HFF-Myc (cell line): ENCODE measurements around the gene HLA-E.
A peak's percentile ranks its signal among the peaks of the same experiment; 100 is the strongest.
"Not testable (repeated sequence)": the region's sequence is repeated elsewhere in the genome, so short reads cannot be mapped to it uniquely, and the experiment has no call there.

ENCODE experiments used
- DNase-seq: peaks from one replicate; pipeline ENCODE4 v3.0.0-alpha.2; 2011; ENCODE audit warnings: low read depth; ENCODE audit errors: extremely low read depth
- H3K4me3 ChIP-seq: replicated peaks from 2 replicates; pipeline ENCODE4 v1.5.1; 2011; ENCODE audit warnings: low read depth, mild to moderate bottlenecking, control low read depth, low read length
- TF ChIP-seq, protein P1 (sequence below): IDR thresholded peaks from 2 replicates; pipeline ENCODE4 v1.5.1; 2012; ENCODE audit warnings: mild to moderate bottlenecking, low read depth, low read length, control low read depth; ENCODE audit errors: missing control alignments

HLA-E gene

DNA sequence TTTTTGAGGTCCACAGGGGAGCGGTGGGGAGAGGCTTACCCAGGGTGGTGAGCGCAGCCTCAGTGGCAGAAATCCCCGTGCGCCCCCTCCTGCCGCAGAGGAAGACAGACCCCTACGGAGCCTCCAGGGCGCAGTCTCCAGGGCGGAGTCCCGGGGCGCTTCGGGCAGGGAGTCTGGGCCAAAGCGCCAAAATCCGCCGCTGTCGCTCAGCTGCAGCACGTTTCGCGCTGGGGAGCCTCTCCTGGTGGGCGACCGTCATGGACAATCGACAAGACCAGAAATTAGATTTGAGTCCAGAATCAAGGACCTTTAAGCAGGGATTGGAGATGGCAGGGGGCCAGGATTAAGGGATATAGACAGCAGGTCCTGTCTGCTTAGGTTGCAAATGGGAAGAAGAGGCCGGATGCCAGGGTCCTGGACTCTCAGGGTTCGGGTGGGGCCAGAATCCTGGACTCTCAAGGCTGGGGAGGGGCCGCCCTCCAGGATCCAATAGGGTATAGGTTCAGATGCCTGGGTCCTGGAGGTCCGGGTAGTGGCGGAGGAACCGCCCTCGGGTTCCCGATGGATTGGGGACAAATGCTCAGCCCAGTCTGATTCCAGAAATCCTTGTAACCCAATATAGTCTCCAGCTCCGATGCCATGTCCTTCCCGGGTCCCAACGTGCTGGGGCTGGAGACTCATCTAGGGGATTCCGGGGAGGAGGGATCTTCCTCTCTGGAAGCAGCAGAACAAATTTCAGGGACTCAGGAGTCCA lies 7.9 kb upstream of the HLA-E start:
- no peak for DNase-seq
- no peak overlapping the region for H3K4me3 ChIP-seq
- TF ChIP-seq, protein P1, sequence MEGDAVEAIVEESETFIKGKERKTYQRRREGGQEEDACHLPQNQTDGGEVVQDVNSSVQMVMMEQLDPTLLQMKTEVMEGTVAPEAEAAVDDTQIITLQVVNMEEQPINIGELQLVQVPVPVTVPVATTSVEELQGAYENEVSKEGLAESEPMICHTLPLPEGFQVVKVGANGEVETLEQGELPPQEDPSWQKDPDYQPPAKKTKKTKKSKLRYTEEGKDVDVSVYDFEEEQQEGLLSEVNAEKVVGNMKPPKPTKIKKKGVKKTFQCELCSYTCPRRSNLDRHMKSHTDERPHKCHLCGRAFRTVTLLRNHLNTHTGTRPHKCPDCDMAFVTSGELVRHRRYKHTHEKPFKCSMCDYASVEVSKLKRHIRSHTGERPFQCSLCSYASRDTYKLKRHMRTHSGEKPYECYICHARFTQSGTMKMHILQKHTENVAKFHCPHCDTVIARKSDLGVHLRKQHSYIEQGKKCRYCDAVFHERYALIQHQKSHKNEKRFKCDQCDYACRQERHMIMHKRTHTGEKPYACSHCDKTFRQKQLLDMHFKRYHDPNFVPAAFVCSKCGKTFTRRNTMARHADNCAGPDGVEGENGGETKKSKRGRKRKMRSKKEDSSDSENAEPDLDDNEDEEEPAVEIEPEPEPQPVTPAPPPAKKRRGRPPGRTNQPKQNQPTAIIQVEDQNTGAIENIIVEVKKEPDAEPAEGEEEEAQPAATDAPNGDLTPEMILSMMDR = no peak

DNA sequence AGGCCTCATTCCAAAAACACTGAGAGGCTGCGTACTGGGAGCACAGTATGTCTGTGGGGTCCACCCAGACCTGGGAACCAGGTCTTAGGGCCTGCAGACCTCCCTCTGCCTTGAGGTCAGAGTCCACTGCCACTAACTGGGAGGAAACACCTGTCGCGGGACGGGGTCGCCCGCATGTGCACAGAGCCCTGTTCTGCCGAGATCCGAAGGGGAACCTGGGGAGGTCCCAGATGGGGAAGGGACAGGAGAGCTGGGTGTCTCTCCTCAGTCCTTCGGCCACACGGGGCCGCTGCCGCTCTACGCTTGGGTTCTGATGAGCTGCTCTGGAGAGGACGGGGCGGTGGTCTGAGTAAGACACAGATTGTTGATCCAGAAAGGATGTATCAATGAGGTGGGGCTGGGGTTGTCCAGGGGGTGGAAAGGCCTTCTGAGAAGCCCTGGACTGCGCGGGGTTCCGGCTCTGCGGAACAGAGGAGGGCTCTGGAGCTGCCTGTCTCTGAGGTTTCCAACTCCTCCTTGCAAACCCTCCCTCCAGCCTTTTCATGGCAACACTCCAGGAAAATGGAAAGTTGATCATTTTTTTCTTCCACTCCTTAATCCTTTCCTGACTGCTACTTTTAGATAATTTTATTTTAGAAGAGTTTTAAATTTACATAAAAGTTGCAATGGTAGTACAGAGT lies 7.2 kb upstream of the HLA-E start:
- DNase-seq = peak; percentile 26
- H3K4me3 ChIP-seq = not testable (repeated sequence)
- TF ChIP-seq, protein P1 = peak; percentile 78

DNA sequence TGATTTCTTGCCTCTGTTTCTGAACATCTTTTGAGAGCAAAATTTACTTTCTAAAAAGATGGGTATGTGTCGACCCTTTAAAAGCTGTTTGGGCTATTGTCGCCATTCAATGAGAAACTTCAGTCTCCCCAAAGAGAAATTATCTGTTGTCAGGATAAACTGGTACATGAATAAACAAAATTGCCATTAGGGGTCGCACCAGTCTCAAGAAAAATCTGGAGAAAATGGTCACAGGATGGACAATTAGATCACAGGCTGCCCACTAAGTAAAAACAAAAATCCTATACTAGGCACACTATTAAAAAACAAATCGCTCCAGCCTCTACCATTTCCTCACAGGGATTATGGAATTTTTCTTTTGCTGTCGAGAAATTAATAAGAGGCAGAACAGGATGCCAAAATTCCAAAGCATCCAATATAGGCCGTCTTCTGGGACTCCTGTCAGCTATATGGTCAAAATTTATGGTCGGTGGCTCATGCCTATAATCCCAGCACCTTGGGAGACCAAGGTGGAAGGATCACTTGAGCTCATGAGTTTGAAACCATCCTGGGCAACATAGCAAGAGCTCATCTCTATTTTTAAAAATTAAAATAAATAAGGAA lies 5.5 kb upstream of the HLA-E start:
- TF ChIP-seq, protein P1 = peak; percentile 49
- peak; percentile 56 for DNase-seq
- H3K4me3 ChIP-seq = no peak overlapping the region

DNA sequence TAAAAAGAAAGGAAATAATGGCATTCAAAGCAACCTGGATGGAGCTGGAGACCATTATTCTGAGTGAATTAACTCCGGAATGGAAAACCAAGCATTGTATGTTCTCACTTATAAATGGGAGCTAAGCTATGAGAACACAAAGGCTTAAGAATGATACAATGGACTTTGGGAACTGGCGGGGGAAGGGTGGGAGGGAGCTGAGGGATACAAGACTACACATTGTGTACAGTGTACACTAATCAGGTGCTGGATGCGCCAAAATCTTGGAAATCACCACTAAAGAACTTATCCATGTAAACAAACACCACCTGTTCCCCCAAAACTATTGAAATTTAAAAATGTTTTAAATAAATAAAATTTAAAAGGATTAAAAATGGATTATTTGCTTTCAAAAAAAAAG lies 4.1 kb upstream of the HLA-E start:
- no peak overlapping the region for H3K4me3 ChIP-seq
- DNase-seq = no peak
- TF ChIP-seq, protein P1 = no peak

DNA sequence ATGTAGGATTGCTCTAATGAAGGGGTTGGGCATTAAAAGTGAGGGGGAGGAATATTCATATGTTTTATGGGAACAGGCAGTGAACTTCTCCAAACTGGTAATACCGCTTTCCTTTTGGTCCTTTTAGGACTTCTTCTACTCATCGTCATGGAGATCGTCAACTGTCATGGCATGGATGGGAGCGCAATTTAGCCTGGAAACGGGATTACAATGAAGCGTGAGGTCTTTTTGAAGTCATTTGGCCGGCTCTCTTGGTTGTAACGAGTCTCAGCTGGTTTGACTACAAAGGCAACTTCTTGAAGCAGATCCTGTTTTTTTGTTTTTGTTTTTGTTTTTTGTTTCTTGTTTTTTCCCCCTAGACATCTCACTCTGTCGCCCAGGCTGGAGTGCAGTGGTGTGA lies 1.4 kb upstream of the HLA-E start:
- no peak overlapping the region for H3K4me3 ChIP-seq
- TF ChIP-seq, protein P1 = no peak
- DNase-seq = no peak

DNA sequence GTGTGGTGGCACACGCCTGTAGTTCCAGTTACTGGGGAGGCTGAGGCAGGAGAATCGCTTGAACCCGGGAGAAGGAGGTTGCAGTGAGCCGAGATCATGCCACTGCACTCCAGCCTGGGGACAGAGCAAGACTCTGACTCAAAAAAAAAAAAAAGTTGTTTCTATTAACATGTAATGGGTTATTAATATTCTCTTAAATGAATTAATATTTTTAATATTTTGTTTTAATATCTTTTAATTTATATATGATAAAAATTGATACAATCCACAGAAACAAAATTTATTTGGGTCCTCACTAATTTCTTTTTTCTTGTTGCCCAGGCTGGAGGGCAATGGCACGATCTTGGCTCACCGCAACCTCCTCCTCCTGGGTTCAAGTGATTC lies 620 bp upstream of the HLA-E start:
- peak overlapping the region; percentile 96 for H3K4me3 ChIP-seq

More for the DNA sequence above, 620 bp upstream of the HLA-E start:
- not testable (repeated sequence) for DNase-seq
